Choroid plexus epithelial cell (primary cell): ENCODE results near the gene DBT.

Experiments used
- DNase-seq: peaks from one replicate; pipeline ENCODE4 v3.0.0-alpha.2; 2010; ENCODE audit warnings: low read depth
- H3K4me3 ChIP-seq: 2 replicates; pipeline ENCODE4 v1.5.1; 2011; ENCODE audit warnings: low read depth, mild to moderate bottlenecking, control low read depth, low read length, moderate library complexity
- CTCF ChIP-seq: conservative IDR thresholded peaks from 2 replicates; pipeline ENCODE4 v1.5.1; 2011; ENCODE audit warnings: low read depth, mild to moderate bottlenecking, control low read depth, inconsistent platforms, low read length, moderate library complexity

Gene DBT

GRCh38 chr1:100198596-100198995 lies 51.0 kb downstream of the DBT start:
- TF ChIP-seq CTCF = no peak
- no peak for DNase-seq
- no peak overlapping the region for H3K4me3 ChIP-seq

GRCh38 chr1:100188617-100189016 lies 61.0 kb downstream of the DBT start:
- peak; percentile 87 for DNase-seq
- H3K4me3 ChIP-seq = no peak overlapping the region
- no peak for TF ChIP-seq CTCF

- no peak overlapping the region for H3K4me3 ChIP-seq
- peak; percentile 78 for DNase-seq
- TF ChIP-seq CTCF = no peak
These were observed 61.7 kb downstream of the DBT start for GRCh38 chr1:100187912-100188311.

GRCh38 chr1:100184536-100184935 lies 65.1 kb downstream of the DBT start:
- H3K4me3 ChIP-seq = no peak overlapping the region
- no peak for TF ChIP-seq CTCF
- DNase-seq = no peak

- no peak for DNase-seq
- TF ChIP-seq CTCF = no peak
- H3K4me3 ChIP-seq = no peak overlapping the region
These were observed 66.3 kb downstream of the DBT start for GRCh38 chr1:100183370-100183769.

- DNase-seq = peak; percentile 3
- no peak within 1 kb of the TSS for H3K4me3 ChIP-seq
- no peak for TF ChIP-seq CTCF
These were observed 71.5 kb downstream of the DBT start, which contains the start of gene LRRC39 for GRCh38 chr1:100178091-100178490. TSS of gene LRRC39 (minus strand) at chr1:100178256. CDS start at chr1:100168516, 9,740 bp downstream.

GRCh38 chr1:100177295-100178041 lies 72.2 kb downstream of the DBT start:
- no peak for TF ChIP-seq CTCF
- no peak overlapping the region for H3K4me3 ChIP-seq
- DNase-seq = no peak
